ENCODE data around the gene AFF1.
"Not testable (repeated sequence)": the region's sequence is repeated elsewhere in the genome, so short reads cannot be mapped to it uniquely, and the experiment has no call there.

Gene AFF1

DNA sequence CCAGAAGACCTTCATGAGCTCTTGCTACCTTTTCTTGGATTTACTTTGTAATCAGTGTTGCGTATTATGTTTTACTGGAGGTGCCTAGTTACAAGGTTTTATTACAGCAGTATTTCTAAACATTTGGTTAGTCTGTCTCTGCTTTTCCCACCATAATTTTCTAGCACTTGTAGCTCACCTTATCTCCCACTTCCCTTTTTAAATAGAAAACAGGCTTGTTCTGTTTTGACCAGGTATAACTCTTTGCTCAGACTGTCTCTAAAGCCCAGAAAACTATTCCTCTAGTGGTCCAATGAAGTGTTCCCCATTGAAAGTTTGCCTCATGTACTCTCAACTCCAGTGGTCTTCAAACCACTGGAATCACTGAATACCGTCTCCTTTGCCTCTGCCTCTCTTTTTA lies 43.9 kb downstream of the AFF1 start:
- DNase-seq (ENCODE audit: low read depth): no peak
- TF ChIP-seq, protein P1, sequence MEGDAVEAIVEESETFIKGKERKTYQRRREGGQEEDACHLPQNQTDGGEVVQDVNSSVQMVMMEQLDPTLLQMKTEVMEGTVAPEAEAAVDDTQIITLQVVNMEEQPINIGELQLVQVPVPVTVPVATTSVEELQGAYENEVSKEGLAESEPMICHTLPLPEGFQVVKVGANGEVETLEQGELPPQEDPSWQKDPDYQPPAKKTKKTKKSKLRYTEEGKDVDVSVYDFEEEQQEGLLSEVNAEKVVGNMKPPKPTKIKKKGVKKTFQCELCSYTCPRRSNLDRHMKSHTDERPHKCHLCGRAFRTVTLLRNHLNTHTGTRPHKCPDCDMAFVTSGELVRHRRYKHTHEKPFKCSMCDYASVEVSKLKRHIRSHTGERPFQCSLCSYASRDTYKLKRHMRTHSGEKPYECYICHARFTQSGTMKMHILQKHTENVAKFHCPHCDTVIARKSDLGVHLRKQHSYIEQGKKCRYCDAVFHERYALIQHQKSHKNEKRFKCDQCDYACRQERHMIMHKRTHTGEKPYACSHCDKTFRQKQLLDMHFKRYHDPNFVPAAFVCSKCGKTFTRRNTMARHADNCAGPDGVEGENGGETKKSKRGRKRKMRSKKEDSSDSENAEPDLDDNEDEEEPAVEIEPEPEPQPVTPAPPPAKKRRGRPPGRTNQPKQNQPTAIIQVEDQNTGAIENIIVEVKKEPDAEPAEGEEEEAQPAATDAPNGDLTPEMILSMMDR (conservative IDR thresholded peaks at IDR 0.05; ENCODE audit: low read depth, low read length): no peak
- no peak overlapping the region for H3K4me3 ChIP-seq (ENCODE audit: low read depth, low read length)

DNA sequence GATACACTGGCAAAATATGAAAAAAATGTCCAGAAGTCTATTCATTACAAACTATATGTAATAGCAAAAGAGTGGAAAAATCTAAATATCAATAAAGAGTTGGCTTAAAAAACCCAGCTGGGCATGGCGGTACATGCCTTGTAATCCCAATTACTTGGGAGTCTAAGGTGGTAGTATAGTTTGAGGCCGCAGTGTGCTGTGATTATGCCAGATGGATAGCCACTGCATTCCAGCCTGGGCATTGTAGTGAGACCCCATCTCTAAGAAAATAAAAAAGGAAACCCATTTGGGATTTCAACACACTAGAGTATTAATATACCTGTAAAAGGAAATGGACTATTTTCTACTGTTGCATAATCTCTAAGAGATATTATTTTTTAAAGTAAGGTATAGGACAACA lies 45.4 kb downstream of the AFF1 start:
- DNase-seq (ENCODE audit: low read depth): no peak
- TF ChIP-seq, protein P1 (conservative IDR thresholded peaks at IDR 0.05; ENCODE audit: low read depth, low read length): no peak
- no peak overlapping the region for H3K4me3 ChIP-seq (ENCODE audit: low read depth, low read length)

DNA sequence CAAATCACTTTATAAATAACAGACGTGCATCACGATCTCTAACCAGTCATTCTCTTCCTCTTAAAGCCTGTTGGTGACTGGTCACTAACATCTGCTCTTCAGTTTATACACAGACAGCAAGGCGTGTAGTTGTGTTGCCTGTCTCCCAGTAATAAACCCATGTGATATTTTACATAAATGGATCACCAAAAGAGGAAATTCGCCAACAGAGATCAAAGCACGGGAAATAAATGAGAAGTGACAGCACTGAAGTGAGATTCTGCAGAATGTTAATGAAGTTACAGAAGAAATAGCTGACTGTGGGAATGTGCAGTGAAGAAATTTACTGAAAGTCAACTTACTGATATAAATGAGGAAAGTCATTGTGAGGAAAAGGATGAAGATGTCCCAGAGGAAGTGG lies 47.0 kb downstream of the AFF1 start:
- no peak overlapping the region for H3K4me3 ChIP-seq (ENCODE audit: low read depth, low read length)
- DNase-seq (ENCODE audit: low read depth): no peak
- TF ChIP-seq, protein P1 (conservative IDR thresholded peaks at IDR 0.05; ENCODE audit: low read depth, low read length): no peak

DNA sequence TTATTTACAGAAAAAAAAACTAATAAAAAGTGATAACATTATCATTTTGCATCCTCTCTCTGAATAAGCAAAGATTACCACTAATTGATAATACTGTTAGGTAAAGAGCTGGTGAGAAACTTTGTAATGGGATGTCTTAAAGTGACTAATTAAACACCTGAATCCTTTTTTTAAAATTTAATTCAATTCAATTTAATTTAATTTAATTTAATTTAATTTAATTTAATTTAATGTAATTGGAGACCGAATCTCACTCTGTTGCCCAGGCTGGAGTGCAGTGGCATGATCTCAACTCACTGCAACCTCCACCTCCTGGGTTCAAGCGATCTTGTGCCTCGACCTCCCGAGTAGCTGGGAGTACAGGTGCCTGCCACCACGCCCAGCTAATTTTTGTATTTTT lies 51.0 kb downstream of the AFF1 start:
- H3K4me3 ChIP-seq (ENCODE audit: low read depth, low read length); DNase-seq (ENCODE audit: low read depth): not testable (repeated sequence)

DNA sequence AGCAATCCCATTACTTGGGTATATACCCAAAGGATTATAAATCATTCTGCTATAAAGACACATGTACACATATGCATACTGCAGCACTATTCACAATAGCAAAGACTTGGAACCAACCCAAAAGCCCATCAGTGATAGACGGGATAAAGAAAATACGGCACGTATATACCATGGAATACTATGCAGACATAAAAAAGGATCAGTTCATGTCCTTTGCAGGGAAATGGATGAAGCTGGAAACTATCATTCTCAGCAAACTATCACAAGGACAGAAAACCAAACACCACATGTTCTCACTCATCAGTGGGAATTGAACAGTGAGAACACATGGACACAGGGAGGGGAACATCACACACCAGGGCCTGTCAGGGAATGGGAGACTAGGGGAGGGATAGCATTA lies 54.8 kb downstream of the AFF1 start:
- DNase-seq (ENCODE audit: low read depth): not testable (repeated sequence)

DNA sequence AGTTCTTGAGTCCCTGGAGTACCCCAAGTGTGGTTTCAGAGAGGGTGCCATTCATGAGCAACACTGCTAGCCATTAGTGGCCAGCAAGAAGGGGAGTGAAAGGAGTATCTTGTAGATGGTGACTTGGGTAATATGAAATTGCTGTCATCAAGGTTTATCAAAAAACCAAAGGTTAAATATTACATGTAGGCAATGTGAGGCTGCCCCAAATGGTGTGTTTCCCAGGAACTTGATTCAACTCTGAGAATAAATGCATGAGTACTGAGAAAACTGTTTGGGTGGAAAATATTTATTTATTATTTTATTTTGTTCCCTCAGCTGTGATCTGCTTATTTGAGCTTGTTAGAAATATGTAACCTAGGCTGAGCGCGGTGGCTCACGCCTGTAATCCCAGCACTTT lies 55.7 kb downstream of the AFF1 start:
- TF ChIP-seq, protein P1 (conservative IDR thresholded peaks at IDR 0.05; ENCODE audit: low read depth, low read length): no peak
- H3K4me3 ChIP-seq (ENCODE audit: low read depth, low read length): no peak overlapping the region
- DNase-seq (ENCODE audit: low read depth): no peak

More for the DNA sequence above, 54.8 kb downstream of the AFF1 start:
- H3K4me3 ChIP-seq (ENCODE audit: low read depth, low read length): not testable (repeated sequence)

DNA sequence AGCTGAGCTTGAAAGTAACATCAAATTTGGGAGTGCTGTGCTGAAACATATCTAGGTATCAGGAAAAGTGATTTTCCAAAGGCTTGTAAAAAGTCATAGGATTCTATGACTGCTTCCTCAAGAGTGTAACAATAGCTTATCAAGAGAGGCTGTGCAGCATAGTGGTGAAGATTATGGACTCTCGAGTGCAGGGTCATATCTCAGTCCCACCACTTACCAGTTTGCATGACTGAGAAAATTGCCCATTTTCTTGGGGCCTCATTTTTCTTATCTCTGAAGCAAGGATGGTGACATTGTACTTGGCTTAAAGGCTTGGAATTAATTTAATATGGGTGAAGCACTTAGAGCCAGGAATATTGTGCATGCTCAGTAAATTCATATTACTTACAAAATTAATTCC lies 57.2 kb downstream of the AFF1 start:
- TF ChIP-seq, protein P1 (conservative IDR thresholded peaks at IDR 0.05; ENCODE audit: low read depth, low read length): no peak
- no peak for DNase-seq (ENCODE audit: low read depth)
- H3K4me3 ChIP-seq (ENCODE audit: low read depth, low read length): no peak overlapping the region

DNA sequence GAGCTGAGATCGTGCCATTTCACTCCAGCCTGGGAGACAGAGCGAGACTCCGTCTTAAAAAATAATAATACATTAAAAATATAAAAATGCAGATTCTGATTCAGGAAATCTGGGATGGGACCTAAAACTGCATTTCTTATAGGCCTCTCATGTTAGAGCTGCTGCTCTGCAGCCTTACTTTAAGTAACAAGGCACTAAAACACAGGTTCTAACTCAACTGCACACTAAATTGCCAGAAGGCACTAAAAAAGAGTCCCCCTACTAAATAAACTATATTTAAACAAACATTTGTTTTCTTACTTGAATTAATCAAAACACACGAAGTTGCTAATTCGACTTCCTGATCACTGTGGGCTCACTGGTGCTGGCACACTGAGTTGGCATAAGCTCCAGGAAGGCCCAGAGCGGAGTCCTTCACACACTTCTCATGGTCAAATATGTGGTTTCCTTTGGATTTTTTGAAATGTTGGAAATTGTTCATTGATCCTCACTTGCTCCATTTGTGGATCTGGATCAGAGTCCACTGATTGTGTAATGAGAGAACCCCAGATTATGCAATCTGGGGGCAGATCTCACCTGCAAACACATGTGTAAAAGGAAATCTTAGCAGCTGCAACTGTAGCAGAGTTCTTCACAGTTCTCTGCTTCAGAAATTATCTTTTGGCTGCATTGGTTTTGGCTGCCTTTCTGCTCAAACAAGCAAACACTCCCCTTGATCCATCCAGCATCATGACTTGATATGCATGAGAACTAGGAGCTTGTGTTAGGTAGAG lies 59.3 kb downstream of the AFF1 start:
- H3K4me3 ChIP-seq (ENCODE audit: low read depth, low read length): no peak overlapping the region
- TF ChIP-seq, protein P1 (conservative IDR thresholded peaks at IDR 0.05; ENCODE audit: low read depth, low read length): no peak
- no peak for DNase-seq (ENCODE audit: low read depth)
